H1 (cell line): ENCODE measurements around the gene NLRC5. TPM values are rescaled to one million over a fixed set of nuclear protein-coding genes. Genes with fewer than 3 reads are reported as not detected.

Experiments used
- CTCF ChIA-PET: fragments of 300-600 bp; sonication (Branson Sonifier 250); formaldehyde crosslinking; loops from one replicate; lab custom pipeline; 2021; ENCODE audit not compliant: partially characterized antibody; lab: Charles Lee
- POLR2A ChIA-PET: fragments of 300-600 bp; sonication (Branson Sonifier 250); formaldehyde crosslinking; loops from one replicate; lab custom pipeline; 2021; ENCODE audit warnings: inconsistent platforms; ENCODE audit not compliant: partially characterized antibody; lab: Charles Lee
- DNase-seq, 2 experiments: peaks; one replicate each; pipeline versions ENCODE4 v3.0.0 to v3.0.0-alpha.2; 2010 to 2022; ENCODE audit warnings: low spot score in 2 of 2, low read depth in 1 of 2, mixed read lengths in 1 of 2
- FAIRE-seq: peaks from 2 replicates; lab custom pipeline; 2011; peaks lifted over from hg19 to GRCh38; lab: Jason Lieb, UNC
- H2AFZ ChIP-seq: 2 replicates; pipeline ENCODE4 v1.8.1; 2012; ENCODE audit warnings: low read length, inconsistent platforms
- H2AK5ac ChIP-seq: 2 replicates; pipeline ENCODE4 v1.6.1; 2013; ENCODE audit warnings: low read depth, low read length
- H2BK120ac ChIP-seq: replicated peaks from 2 replicates; pipeline ENCODE3; 2013; ENCODE audit warnings: low read depth, low read length, inconsistent platforms
- H2BK12ac ChIP-seq: 2 replicates; pipeline ENCODE4 v1.6.1; 2013; ENCODE audit warnings: low read depth, low read length
- H2BK15ac ChIP-seq: 2 replicates; pipeline ENCODE4 v1.6.1; 2013; ENCODE audit warnings: low read length
- H2BK20ac ChIP-seq: 2 replicates; pipeline ENCODE4 v1.6.1; 2013; ENCODE audit warnings: low read length
- H2BK5ac ChIP-seq: 2 replicates; pipeline ENCODE4 v1.6.1; 2013; ENCODE audit warnings: low read depth, low read length
- H3K14ac ChIP-seq: 2 replicates; pipeline ENCODE4 v1.6.1; 2013; ENCODE audit warnings: inconsistent platforms; ENCODE audit not compliant: insufficient read length
- H3K18ac ChIP-seq: 2 replicates; pipeline ENCODE4 v1.6.1; 2013; ENCODE audit warnings: low read length; ENCODE audit errors: extremely low read depth
- H3K23ac ChIP-seq: 2 replicates; pipeline ENCODE4 v1.6.1; 2013; ENCODE audit warnings: inconsistent platforms; ENCODE audit not compliant: insufficient read length
- H3K23me2 ChIP-seq: 2 replicates; pipeline ENCODE4 v1.6.1; 2013; ENCODE audit warnings: low read depth, low read length
- H3K27ac ChIP-seq: 2 replicates; pipeline ENCODE4 v1.6.1; 2011; ENCODE audit warnings: low read depth, low read length, inconsistent platforms
- H3K27me3 ChIP-seq, 4 experiments: replicated peaks in 1 of 4; 1 replicate in 1 of 4; 2 replicates in 3 of 4; pipeline versions ENCODE4 v1.6.1 to v1.8.1; 2011 to 2013; ENCODE audit warnings: low read length in 3 of 4, mild to moderate bottlenecking in 3 of 4, inconsistent platforms in 2 of 4, mixed read lengths in 2 of 4, moderate library complexity in 1 of 4; ENCODE audit not compliant: control insufficient read depth in 3 of 4, insufficient read depth in 3 of 4; ENCODE audit errors: extremely low read depth in 1 of 4
- H3K36me3 ChIP-seq, 4 experiments: 2 replicates each; pipeline versions ENCODE4 v1.6.1 to v1.8.1; 2011 to 2013; ENCODE audit warnings: mild to moderate bottlenecking in 4 of 4, low read length in 3 of 4, moderate library complexity in 2 of 4, control low read depth in 1 of 4, inconsistent platforms in 1 of 4; ENCODE audit not compliant: insufficient read depth in 4 of 4, control insufficient read depth in 2 of 4
- H3K4ac ChIP-seq: replicated peaks from 2 replicates; pipeline ENCODE3; 2013; ENCODE audit warnings: low read length, low read depth, mixed read lengths, inconsistent platforms; ENCODE audit not compliant: insufficient read length
- H3K4me1 ChIP-seq, 4 experiments: replicated peaks in 1 of 4; 1 replicate in 1 of 4; 2 replicates in 3 of 4; pipeline versions ENCODE4 v1.6.1 to v1.8.1; 2011 to 2013; ENCODE audit warnings: low read length in 3 of 4, inconsistent platforms in 2 of 4, mixed read lengths in 1 of 4; ENCODE audit not compliant: insufficient read depth in 4 of 4, control insufficient read depth in 3 of 4
- H3K4me2 ChIP-seq, 2 experiments: 2 replicates each; pipeline versions ENCODE4 v1.6.1 to v1.8.1; 2011 to 2013; ENCODE audit warnings: low read depth in 2 of 2, low read length in 2 of 2, control low read depth in 1 of 2, inconsistent platforms in 1 of 2, mild to moderate bottlenecking in 1 of 2; ENCODE audit not compliant: insufficient read depth in 1 of 2
- H3K4me3 ChIP-seq, 4 experiments: fragments of 200-600, 300-600 bp in 1 of 4; sonication (generic), shearing (Covaris generic), sonication (Bioruptor Twin) in 1 of 4; 2 replicates each; pipeline versions ENCODE4 v1.5.1 to v1.8.1; 2011 to 2016; ENCODE audit warnings: low read length in 4 of 4, low read depth in 3 of 4, control low read depth in 2 of 4, inconsistent platforms in 2 of 4, mild to moderate bottlenecking in 2 of 4, mixed read lengths in 1 of 4, moderate library complexity in 1 of 4; ENCODE audit not compliant: insufficient read depth in 2 of 4; ENCODE audit errors: extremely low read depth in 1 of 4
- H3K56ac ChIP-seq: replicated peaks from 2 replicates; pipeline ENCODE3; 2013; ENCODE audit warnings: low read depth, mild to moderate bottlenecking, mixed read lengths, low read length, inconsistent platforms; ENCODE audit not compliant: insufficient read length
- H3K79me1 ChIP-seq: 2 replicates; pipeline ENCODE4 v1.6.1; 2013; ENCODE audit warnings: low read depth, low read length, control low read depth
- H3K79me2 ChIP-seq, 2 experiments: 2 replicates each; pipeline versions ENCODE4 v1.6.1 to v1.8.1; 2012 to 2013; ENCODE audit warnings: low read length in 2 of 2, mild to moderate bottlenecking in 2 of 2, inconsistent platforms in 1 of 2; ENCODE audit not compliant: insufficient read depth in 2 of 2, control insufficient read depth in 1 of 2
- H3K9ac ChIP-seq, 4 experiments: replicated peaks in 1 of 4; 1 replicate in 1 of 4; 2 replicates in 3 of 4; pipeline versions ENCODE4 v1.6.1 to v1.8.1; 2011 to 2013; ENCODE audit warnings: low read depth in 3 of 4, low read length in 3 of 4, control low read depth in 2 of 4, mild to moderate bottlenecking in 2 of 4, moderate library complexity in 2 of 4, inconsistent platforms in 1 of 4; ENCODE audit errors: extremely low read depth in 1 of 4
- H3K9me3 ChIP-seq, 2 experiments: 2 replicates each; pipeline versions ENCODE4 v1.6.1 to v1.8.1; 2012 to 2013; ENCODE audit warnings: mild to moderate bottlenecking in 2 of 2, moderate library complexity in 2 of 2, control low read depth in 1 of 2, inconsistent platforms in 1 of 2, low read depth in 1 of 2, low read length in 1 of 2, mixed read lengths in 1 of 2; ENCODE audit not compliant: insufficient read depth in 2 of 2
- H4K20me1 ChIP-seq, 2 experiments: replicated peaks in 1 of 2; 2 replicates each; pipeline versions ENCODE3 to v1.8.1; 2011 to 2013; ENCODE audit warnings: inconsistent platforms in 2 of 2, low read length in 2 of 2, mild to moderate bottlenecking in 1 of 2; ENCODE audit not compliant: insufficient read depth in 2 of 2, control insufficient read depth in 1 of 2
- H4K5ac ChIP-seq: 2 replicates; pipeline ENCODE4 v1.6.1; 2013; ENCODE audit warnings: low read length, low read depth, mixed read lengths, inconsistent platforms; ENCODE audit not compliant: insufficient read length
- H4K8ac ChIP-seq: 2 replicates; pipeline ENCODE4 v1.8.0; 2013; ENCODE audit warnings: mild to moderate bottlenecking, moderate library complexity, low read length, inconsistent platforms; ENCODE audit not compliant: insufficient read depth; ENCODE audit errors: extremely low read depth
- H4K91ac ChIP-seq: replicated peaks from 2 replicates; pipeline ENCODE3; 2013; ENCODE audit warnings: low read length, mixed read lengths, inconsistent platforms; ENCODE audit not compliant: insufficient read length
- KDM5A ChIP-seq: fragments of 200-600 bp; IDR thresholded peaks from 2 replicates; pipeline ENCODE4 v1.7.1; 2012; ENCODE audit warnings: mild to moderate bottlenecking, low read length, inconsistent platforms, mixed read lengths
- RAD21 ChIP-seq, 2 experiments: IDR thresholded peaks in 1 of 2; conservative IDR thresholded peaks in 1 of 2; 2 replicates each; pipeline ENCODE4 v1.6.1; 2011; ENCODE audit warnings: low read depth in 2 of 2, low read length in 2 of 2, improper control_type of control experiment in 1 of 2, inconsistent platforms in 1 of 2, mild to moderate bottlenecking in 1 of 2, moderate library complexity in 1 of 2
- YY1 ChIP-seq: IDR thresholded peaks from 2 replicates; pipeline ENCODE4 v1.6.1; 2011; ENCODE audit warnings: low read depth, mild to moderate bottlenecking, low read length
- WGBS, 2 experiments: shearing (Covaris generic) in 1 of 2; methylation state at CpG; one replicate each; pipeline versions ENCODE4 v1.1.6 to v1.1.7; 2013 to 2015; ENCODE audit warnings: low lambda C conversion rate in 2 of 2, mixed read lengths in 2 of 2, inconsistent platforms in 1 of 2, low coverage in 1 of 2, missing lambda C conversion rate in 1 of 2; ENCODE audit not compliant: insufficient replicate concordance in 2 of 2, insufficient coverage in 1 of 2, insufficient read length in 1 of 2; ENCODE audit errors: extremely low coverage in 1 of 2, missing lambda C conversion rate in 1 of 2; 5-methylcytosine and 5-hydroxymethylcytosine counted together
- polyA plus RNA-seq, 7 experiments: library from polyadenylated mRNA; depleted of rRNA in 3 of 7; stranded (reverse) in 5 of 7; unstranded in 2 of 7; fragments of >200 nt in 5 of 7; fragments of 200-250 nt in 2 of 7; gene quantifications; 1 replicate in 5 of 7; 2 replicates in 1 of 7; 4 replicates in 1 of 7; pipeline versions ENCODE4 v1.2.1 to v1.2.3, GENCODE V29; 2011 to 2013; ENCODE audit warnings: missing spikeins in 2 of 7, mixed read lengths in 2 of 7
- total RNA-seq: library from RNA; stranded (reverse); fragmentation: NEBNext Ultra II Directional; extraction: Animal tissue kit (Norgen Biotek cat#: 25700); gene quantifications from 2 replicates; pipeline ENCODE4 v1.2.1, GENCODE V29; 2021
- TF ChIP-seq, protein P1 (sequence below), 3 experiments: IDR thresholded peaks; 1 replicate in 2 of 3; 2 replicates in 1 of 3; pipeline versions ENCODE4 v1.5.1 to v1.6.1; 2011; ENCODE audit warnings: low read length in 3 of 3, mild to moderate bottlenecking in 3 of 3, inconsistent platforms in 2 of 3, low read depth in 1 of 3, moderate library complexity in 1 of 3; ENCODE audit not compliant: insufficient read depth in 1 of 3; ENCODE audit errors: control extremely low read depth in 1 of 3

The NLRC5 gene
- total and polyA plus RNA-seq, 2 of the 8 experiments (the other 6 are each of a cell fraction or from before 2014, with no cell fraction given) = 2.2 to 3.2 TPM

DNA sequence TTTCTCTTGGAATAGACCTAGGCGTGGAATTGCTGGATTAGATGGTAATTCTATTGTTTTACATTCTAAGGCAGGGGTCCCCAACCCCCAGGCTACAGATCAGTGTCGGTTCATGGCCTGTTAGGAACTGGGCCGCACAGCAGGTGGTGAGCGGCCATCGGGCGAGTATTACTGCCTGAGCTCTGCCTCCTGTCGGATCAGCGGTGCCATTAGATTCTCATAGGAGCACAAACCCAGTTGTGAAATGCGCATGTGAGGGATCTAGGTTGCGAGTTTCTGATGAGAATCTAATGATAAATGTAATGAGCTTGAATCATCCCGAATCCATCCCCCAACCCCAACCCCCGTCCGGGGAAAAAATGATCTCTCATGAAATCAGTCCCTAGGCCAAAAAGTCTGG lies 23.0 kb downstream of the NLRC5 start:
- H2AFZ ChIP-seq = no peak overlapping the region
- H3K79me1 ChIP-seq = no peaks in the 10 kb centered on the region
- no peaks in the 10 kb centered on the region for H3K36me3 ChIP-seq
- H3K23me2 ChIP-seq = no peaks in the 10 kb centered on the region
- H2BK20ac ChIP-seq = no peak overlapping the region
- WGBS, 2 experiments = 68% methylated on average over 13 of the region's 13 CpGs; no CpG with 5 or more reads in 1 of the 2 experiments
- no peaks in the 10 kb centered on the region for H3K27me3 ChIP-seq
- no peak overlapping the region for H4K5ac ChIP-seq
- no peak overlapping the region for H2BK15ac ChIP-seq
- H3K23ac ChIP-seq = no peak overlapping the region
- no peaks in the 10 kb centered on the region for H3K79me2 ChIP-seq
- H3K4me3 ChIP-seq = no peak overlapping the region
- H3K9me3 ChIP-seq = no peaks in the 10 kb centered on the region
- no peak overlapping the region for H3K9ac ChIP-seq
- no peak overlapping the region for H2BK5ac ChIP-seq
- no peak overlapping the region for H3K4ac ChIP-seq
- H3K4me1 ChIP-seq = peaks cover 0 to 2% (median 0%) of the 10 kb centered on the region in 4 experiments; a peak in 1 of 7 replicates
- no peak for FAIRE-seq
- H3K14ac ChIP-seq = no peak overlapping the region
- no peak overlapping the region for H4K8ac ChIP-seq
- no peak overlapping the region for H3K4me2 ChIP-seq
- H4K20me1 ChIP-seq = no peaks in the 10 kb centered on the region
- no peak for TF ChIP-seq KDM5A
- TF ChIP-seq YY1 = peak; percentile 72
- peak in 1 of 2 experiments; percentile 17; a peak in 1 of 4 replicates for TF ChIP-seq RAD21 (IDR thresholded peaks at IDR 0.05 in 1 of 2, conservative IDR thresholded peaks at IDR 0.05 in 1 of 2; ENCODE audit: low read depth in 2 of 2, low read length in 2 of 2)
- TF ChIP-seq, protein P1, sequence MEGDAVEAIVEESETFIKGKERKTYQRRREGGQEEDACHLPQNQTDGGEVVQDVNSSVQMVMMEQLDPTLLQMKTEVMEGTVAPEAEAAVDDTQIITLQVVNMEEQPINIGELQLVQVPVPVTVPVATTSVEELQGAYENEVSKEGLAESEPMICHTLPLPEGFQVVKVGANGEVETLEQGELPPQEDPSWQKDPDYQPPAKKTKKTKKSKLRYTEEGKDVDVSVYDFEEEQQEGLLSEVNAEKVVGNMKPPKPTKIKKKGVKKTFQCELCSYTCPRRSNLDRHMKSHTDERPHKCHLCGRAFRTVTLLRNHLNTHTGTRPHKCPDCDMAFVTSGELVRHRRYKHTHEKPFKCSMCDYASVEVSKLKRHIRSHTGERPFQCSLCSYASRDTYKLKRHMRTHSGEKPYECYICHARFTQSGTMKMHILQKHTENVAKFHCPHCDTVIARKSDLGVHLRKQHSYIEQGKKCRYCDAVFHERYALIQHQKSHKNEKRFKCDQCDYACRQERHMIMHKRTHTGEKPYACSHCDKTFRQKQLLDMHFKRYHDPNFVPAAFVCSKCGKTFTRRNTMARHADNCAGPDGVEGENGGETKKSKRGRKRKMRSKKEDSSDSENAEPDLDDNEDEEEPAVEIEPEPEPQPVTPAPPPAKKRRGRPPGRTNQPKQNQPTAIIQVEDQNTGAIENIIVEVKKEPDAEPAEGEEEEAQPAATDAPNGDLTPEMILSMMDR (IDR thresholded peaks at IDR 0.05; ENCODE audit: control extremely low read depth in 1 of 3, insufficient read depth in 1 of 3, low read depth in 1 of 3, low read length in 3 of 3) = peak; percentile 33 to 43 (median 38)
- POLR2A ChIA-PET = no interaction called here
- no peak overlapping the region for H4K91ac ChIP-seq
- no peak for DNase-seq
- no peak overlapping the region for H3K27ac ChIP-seq
- H2BK12ac ChIP-seq = no peak overlapping the region
- no peak overlapping the region for H2AK5ac ChIP-seq
- H2BK120ac ChIP-seq = no peak overlapping the region
- no peak overlapping the region for H3K56ac ChIP-seq
- H3K18ac ChIP-seq = no peak overlapping the region
- CTCF ChIA-PET = interaction anchor here (1.1 to 5.3 kb wide), 6 partner anchors 8 to 48 kb away, joined by 3 to 38 read pairs (median 4); partner anchors contain the start of gene CETP
